NK-92 (cell line): ENCODE data around the gene VCY.
"Not testable (repeated sequence)": the region's sequence is repeated elsewhere in the genome, so short reads cannot be mapped to it uniquely, and the experiment has no call there.

Experiments
- DNase-seq: peaks from one replicate; lab custom pipeline; 2025; ENCODE audit not compliant: unreplicated experiment; lab: John Stamatoyannopoulos, UW

The VCY gene

GRCh38 chrY:13986373-13986772 is at the start of gene VCY:
VCY (minus strand) TSS chrY:13986473; CDS start chrY:13986440, 33 bp downstream.
- DNase-seq: not testable (repeated sequence)

- not testable (repeated sequence) for DNase-seq
Observed at GRCh38 chrY:14030395-14030794, 44.1 kb upstream of the VCY start.

- not testable (repeated sequence) for DNase-seq
Observed at GRCh38 chrY:14011916-14012315, 25.6 kb upstream of the VCY start.

GRCh38 chrY:13942406-13942805 is 43.9 kb downstream of the VCY start:
- not testable (repeated sequence) for DNase-seq
